ENCODE data around the gene DPEP2NB. TPM values are rescaled to one million over a fixed set of nuclear protein-coding genes. Genes with fewer than 3 reads are reported as not detected.
"Not testable (repeated sequence)": the region's sequence is repeated elsewhere in the genome, so short reads cannot be mapped to it uniquely, and the experiment has no call there.

DPEP2NB gene
- total RNA-seq, 4 donors from 2014 or later, result not detected

DNA sequence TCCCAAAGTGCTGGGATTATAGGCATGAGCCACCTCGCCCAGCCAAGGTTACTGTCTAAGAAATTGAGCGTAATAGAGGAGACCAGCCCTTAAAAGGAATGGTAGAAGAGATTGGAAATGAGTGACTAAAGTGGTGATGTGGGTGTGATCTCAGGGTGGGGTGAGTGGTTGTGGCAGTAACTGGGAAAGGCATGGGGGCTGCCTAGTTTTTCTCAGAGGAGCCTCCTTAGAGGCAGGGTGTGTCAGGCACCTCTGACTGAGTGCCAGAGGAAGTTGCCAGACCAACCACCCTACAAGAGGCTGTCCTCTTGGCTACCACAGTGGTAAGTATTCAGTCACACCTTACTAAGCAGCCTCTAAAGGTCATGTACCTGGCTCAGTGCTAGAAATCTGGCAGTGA lies 16.2 kb upstream of the DPEP2NB start:
- Histone ChIP-seq H3K36me3 (peaks cover 0 to 45% (median 0%) of the 10 kb centered on the region in 3 donors), H3K9me3 (no peaks in the 10 kb centered on the region), H3K4me1 (peaks cover 0 to 27% (median 5%) of the 10 kb centered on the region in 3 donors), H3K27ac (peak overlapping the region; percentile 23 to 78 (median 66)), H3K27me3 (no peaks in the 10 kb centered on the region), H3K4me3 (no peak overlapping the region)
- no peak for DNase-seq
- 33% methylated on average over 1 of the region's 2 CpGs; no CpG with 5 or more reads in 1 of the 2 donors for WGBS, 2 donors
- TF ChIP-seq, protein P1, sequence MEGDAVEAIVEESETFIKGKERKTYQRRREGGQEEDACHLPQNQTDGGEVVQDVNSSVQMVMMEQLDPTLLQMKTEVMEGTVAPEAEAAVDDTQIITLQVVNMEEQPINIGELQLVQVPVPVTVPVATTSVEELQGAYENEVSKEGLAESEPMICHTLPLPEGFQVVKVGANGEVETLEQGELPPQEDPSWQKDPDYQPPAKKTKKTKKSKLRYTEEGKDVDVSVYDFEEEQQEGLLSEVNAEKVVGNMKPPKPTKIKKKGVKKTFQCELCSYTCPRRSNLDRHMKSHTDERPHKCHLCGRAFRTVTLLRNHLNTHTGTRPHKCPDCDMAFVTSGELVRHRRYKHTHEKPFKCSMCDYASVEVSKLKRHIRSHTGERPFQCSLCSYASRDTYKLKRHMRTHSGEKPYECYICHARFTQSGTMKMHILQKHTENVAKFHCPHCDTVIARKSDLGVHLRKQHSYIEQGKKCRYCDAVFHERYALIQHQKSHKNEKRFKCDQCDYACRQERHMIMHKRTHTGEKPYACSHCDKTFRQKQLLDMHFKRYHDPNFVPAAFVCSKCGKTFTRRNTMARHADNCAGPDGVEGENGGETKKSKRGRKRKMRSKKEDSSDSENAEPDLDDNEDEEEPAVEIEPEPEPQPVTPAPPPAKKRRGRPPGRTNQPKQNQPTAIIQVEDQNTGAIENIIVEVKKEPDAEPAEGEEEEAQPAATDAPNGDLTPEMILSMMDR (IDR thresholded peaks at IDR 0.05), result no peak
- no peak for TF ChIP-seq POLR2A (IDR thresholded peaks at IDR 0.05)
- intact Hi-C loops (cut with DNase I), result no loop called here

DNA sequence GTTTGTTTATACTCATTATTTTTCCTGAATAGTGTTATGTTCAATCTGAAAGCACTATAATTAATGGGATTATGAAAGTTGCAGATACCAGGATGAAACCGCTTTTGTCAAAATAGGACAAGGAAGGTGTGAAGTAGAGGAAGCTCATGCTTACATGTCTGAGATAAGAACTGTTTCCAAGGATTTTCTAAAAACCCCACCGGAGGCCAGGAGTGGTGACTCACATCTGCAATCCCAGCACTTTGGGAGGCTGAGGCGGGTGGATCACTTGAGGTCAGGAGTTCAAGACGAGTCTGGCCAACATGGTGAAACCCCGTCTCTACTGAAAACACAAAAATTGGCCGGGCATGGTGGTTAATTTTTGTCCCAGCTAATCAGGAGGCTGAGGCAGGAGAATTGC lies 14.4 kb upstream of the DPEP2NB start:
- H3K9me3 ChIP-seq; H3K4me3 ChIP-seq; H3K27me3 ChIP-seq; intact Hi-C loops (cut with DNase I); DNase-seq: not testable (repeated sequence)
- Histone ChIP-seq H3K27ac (peak overlapping the region in 1 of 4 donors; percentile 6), H3K4me1 (peaks cover 0 to 28% (median 5%) of the 10 kb centered on the region in 3 donors), H3K36me3 (peaks cover 0 to 58% (median 0%) of the 10 kb centered on the region in 3 donors)
- WGBS, 2 donors, result 44 to 49% methylated on average over 6 of the region's 6 CpGs

DNA sequence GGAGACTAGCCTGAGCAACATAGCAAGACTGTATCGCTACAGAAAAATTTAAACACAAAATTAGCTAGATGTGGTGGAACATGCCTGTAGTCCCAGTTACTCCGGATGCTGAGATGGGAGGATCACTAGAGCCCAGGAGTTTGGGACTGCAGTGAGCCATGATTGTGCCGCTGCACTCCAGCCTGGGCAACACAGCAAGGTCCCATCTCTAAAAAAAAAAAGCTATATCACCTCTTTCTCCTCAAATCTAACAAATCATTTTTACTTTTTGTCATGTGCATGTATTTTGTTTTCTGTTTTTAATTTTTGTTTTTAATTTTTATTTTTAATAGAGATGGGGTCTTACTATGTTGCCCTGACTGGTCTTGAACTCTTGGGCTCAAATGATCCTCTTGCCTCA lies 13.3 kb upstream of the DPEP2NB start:
- no peak for DNase-seq
- H3K27me3 ChIP-seq, result no peaks in the 10 kb centered on the region
- intact Hi-C loops (cut with DNase I), result no loop called here
- no peak overlapping the region for H3K4me3 ChIP-seq
- no peak overlapping the region for H3K27ac ChIP-seq
- TF ChIP-seq, protein P1 (IDR thresholded peaks at IDR 0.05), result no peak
- TF ChIP-seq POLR2A (IDR thresholded peaks at IDR 0.05), result no peak
- H3K4me1 ChIP-seq, result peaks cover 4 to 39% (median 8%) of the 10 kb centered on the region in 3 donors
- WGBS, 2 donors, result 96 to 97% methylated on average over 3 of the region's 3 CpGs
- peaks cover 0 to 58% (median 0%) of the 10 kb centered on the region in 3 donors for H3K36me3 ChIP-seq
- no peaks in the 10 kb centered on the region for H3K9me3 ChIP-seq

DNA sequence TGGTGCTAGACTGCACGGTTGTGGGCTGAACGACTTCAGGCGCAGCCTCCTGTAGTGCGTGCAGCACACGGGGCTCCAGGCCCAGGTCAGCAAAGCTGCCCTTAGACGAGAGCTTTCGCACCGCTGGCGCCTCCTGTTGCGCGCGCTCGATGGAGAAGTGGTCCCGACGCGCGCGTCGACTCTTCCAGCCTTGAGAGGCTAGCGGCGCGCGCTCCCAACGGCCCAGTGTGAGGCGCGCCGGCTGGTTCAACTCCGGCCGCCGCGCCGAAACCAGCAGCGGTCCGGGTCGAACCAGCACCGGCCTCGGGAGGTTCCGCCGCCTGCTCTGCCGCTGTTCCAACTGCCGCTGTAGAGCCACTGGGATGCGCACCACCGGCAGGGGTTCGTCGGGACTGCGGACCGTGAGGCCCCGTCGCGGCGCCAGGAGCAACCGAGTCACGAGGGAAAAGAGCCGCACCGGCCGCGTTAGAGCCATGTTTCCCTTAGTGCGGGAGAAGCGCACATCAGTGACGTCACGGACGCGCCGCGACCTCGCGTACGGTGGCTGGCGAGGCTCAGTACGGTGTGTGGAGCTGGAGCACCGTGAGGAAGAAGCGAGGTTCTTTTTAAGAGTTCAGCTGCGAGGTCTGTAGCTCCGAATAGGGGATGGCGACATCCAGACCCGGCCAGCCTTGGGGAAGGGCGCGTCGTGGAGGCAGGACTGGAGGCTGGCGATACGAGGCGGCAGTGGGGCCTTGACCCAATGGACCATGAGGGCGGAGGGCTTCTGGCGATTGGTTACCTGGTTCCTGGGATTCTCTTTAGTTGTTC lies 7.2 kb upstream of the DPEP2NB start, which contains the start of the genes DDX28 and DUS2:
Gene DDX28, minus strand, starts transcription at position 505 of the 810 bp plus-strand sequence. Its CDS starts 30 bp downstream, at position 475.
Gene DUS2, plus strand, starts transcription at position 557 of the 810 bp plus-strand sequence. CDS start 14,740 bp downstream, outside the sequence.
- peak; percentile 62 for DNase-seq
- WGBS, 2 donors, result 0% methylated on average over 11 to 23 of the region's 84 CpGs
- Histone ChIP-seq H3K4me3 (peak within 1 kb of the TSS; percentile 90 to 100 (median 94)), H3K27me3 (no peaks in the 10 kb centered on the region), H3K36me3 (peaks cover 0 to 35% (median 0%) of the 10 kb centered on the region in 3 donors), H3K4me1 (peaks cover 21 to 37% (median 24%) of the 10 kb centered on the region in 3 donors), H3K9me3 (no peaks in the 10 kb centered on the region), H3K27ac (peak within 1 kb of the TSS; percentile 92 to 95 (median 94))
- peak in 3 of 4 donors; percentile 49 to 68 (median 52) for TF ChIP-seq POLR2A (IDR thresholded peaks at IDR 0.05)
- TF ChIP-seq, protein P1 (IDR thresholded peaks at IDR 0.05), result peak in 3 of 6 experiments; percentile 17 to 65 (median 43)
- intact Hi-C loops (cut with DNase I), result no loop called here

DNA sequence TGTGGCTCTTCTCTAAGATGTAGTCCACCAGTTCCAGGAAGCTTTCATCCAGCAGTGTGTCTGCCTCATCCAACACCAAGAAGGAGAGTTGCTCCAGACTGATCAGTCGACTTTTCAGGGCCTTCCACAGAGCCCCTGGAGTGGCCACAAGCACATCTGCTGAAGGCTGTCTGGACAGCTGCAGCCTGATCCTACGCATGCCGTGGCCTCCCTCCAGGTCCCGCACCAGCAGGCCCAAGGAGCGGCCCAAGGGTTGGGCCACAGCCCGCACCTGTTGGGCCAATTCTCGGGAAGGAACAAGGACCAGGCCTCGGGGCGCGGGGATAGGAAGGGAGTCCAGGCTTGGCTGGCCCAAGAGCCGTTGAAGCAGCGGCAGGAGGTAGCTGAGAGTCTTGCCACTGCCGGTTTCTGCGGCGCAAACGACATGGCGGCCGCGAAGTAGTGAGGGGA lies 6.6 kb upstream of the DPEP2NB start:
- TF ChIP-seq, protein P1 (IDR thresholded peaks at IDR 0.05), result no peak
- TF ChIP-seq POLR2A (IDR thresholded peaks at IDR 0.05), result no peak
- peaks cover 0 to 29% (median 0%) of the 10 kb centered on the region in 3 donors for H3K36me3 ChIP-seq
- H3K4me3 ChIP-seq, result peak overlapping the region; percentile 90 to 100 (median 94)
- H3K9me3 ChIP-seq, result no peaks in the 10 kb centered on the region
- H3K4me1 ChIP-seq, result peaks cover 21 to 37% (median 24%) of the 10 kb centered on the region in 3 donors
- 8% methylated on average over 7 of the region's 19 CpGs; no CpG with 5 or more reads in 1 of the 2 donors for whole genome bisulfite sequencing, 2 donors
- H3K27me3 ChIP-seq, result no peaks in the 10 kb centered on the region
- H3K27ac ChIP-seq, result peak overlapping the region; percentile 92 to 95 (median 94)
- intact Hi-C loops (cut with DNase I), result no loop called here
- no peak for DNase-seq

Measured in esophagus squamous epithelium (tissue), 5 donors.